Astrocyte of the spinal cord (primary cell): Measurements from ENCODE around the gene HCN2.
A peak's percentile ranks its signal among the peaks of the same experiment; 100 is the strongest.

ENCODE experiments used
- DNase-seq: peaks from one replicate; pipeline ENCODE4 v3.0.0; 2011; ENCODE audit warnings: low read depth, low spot score
- H3K4me3 ChIP-seq: 2 replicates; pipeline ENCODE4 v1.5.1; 2011; ENCODE audit warnings: low read depth, mild to moderate bottlenecking, low read length, moderate library complexity
- CTCF ChIP-seq: IDR thresholded peaks from 2 replicates; pipeline ENCODE4 v1.5.1; 2012; ENCODE audit warnings: low read depth, mild to moderate bottlenecking, low read length, inconsistent platforms
- in situ Hi-C: cut with HindIII; loops from 2 replicates; pipeline ENCODE4 v1.10.0; 2017; ENCODE audit warnings: low sequenced_read_pairs

The HCN2 gene

GRCh38 chr19:655691-656090, 66.0 kb downstream of the HCN2 start:
- no peak for DNase-seq
- TF ChIP-seq CTCF: no peak
- no peak overlapping the region for H3K4me3 ChIP-seq
- in situ Hi-C loops: no loop called here

- H3K4me3 ChIP-seq: no peak overlapping the region
- in situ Hi-C loops: no loop called here
- TF ChIP-seq CTCF: no peak
- no peak for DNase-seq
Measured at GRCh38 chr19:656751-657559, 67.3 kb downstream of the HCN2 start.

GRCh38 chr19:657611-658010, 67.9 kb downstream of the HCN2 start:
- no peak for TF ChIP-seq CTCF
- in situ Hi-C loops: no loop called here
- H3K4me3 ChIP-seq: no peak overlapping the region
- DNase-seq: no peak

GRCh38 chr19:658059-658839, 68.6 kb downstream of the HCN2 start:
- no peak overlapping the region for H3K4me3 ChIP-seq
- DNase-seq: no peak
- in situ Hi-C loops: no loop called here
- no peak for TF ChIP-seq CTCF

- in situ Hi-C loops: no loop called here
- no peak overlapping the region for H3K4me3 ChIP-seq
- no peak for TF ChIP-seq CTCF
- DNase-seq: no peak
Measured at GRCh38 chr19:658916-659839, 69.5 kb downstream of the HCN2 start.

- no peak for TF ChIP-seq CTCF
- DNase-seq: no peak
- in situ Hi-C loops: no loop called here
- peak overlapping the region; percentile 76 for H3K4me3 ChIP-seq
Measured at GRCh38 chr19:660793-661426, 71.2 kb downstream of the HCN2 start.
